PFSK-1 (cell line): Measurements from ENCODE around the gene MAST4.

Experiments used
- FOXP2 ChIP-seq: optimal IDR thresholded peaks from 2 replicates; pipeline ENCODE3; 2011; ENCODE audit warnings: borderline replicate concordance, control low read depth, inconsistent platforms; ENCODE audit not compliant: insufficient read depth; ENCODE audit errors: extremely low read length, extremely low read depth
- POLR2AphosphoS5 ChIP-seq: IDR thresholded peaks from 2 replicates; pipeline ENCODE4 v1.6.1; 2012; ENCODE audit warnings: low read depth, mild to moderate bottlenecking, control low read depth, low read length, moderate library complexity
- REST ChIP-seq, 2 experiments: IDR thresholded peaks; 2 replicates each; pipeline versions ENCODE4 v1.6.1 to v1.8.0; 2011 to 2012; ENCODE audit warnings: low read depth in 2 of 2, low read length in 2 of 2, control low read depth in 1 of 2, inconsistent platforms in 1 of 2, mild to moderate bottlenecking in 1 of 2, moderate library complexity in 1 of 2; ENCODE audit not compliant: insufficient read depth in 1 of 2
- SIN3A ChIP-seq: IDR thresholded peaks from 2 replicates; pipeline ENCODE4 v1.6.1; 2012; ENCODE audit warnings: mild to moderate bottlenecking, low read length, moderate library complexity, borderline replicate concordance; ENCODE audit not compliant: insufficient read depth
- TAF1 ChIP-seq: IDR thresholded peaks from 2 replicates; pipeline ENCODE4 v1.6.1; 2012; ENCODE audit warnings: low read length, control low read depth, borderline replicate concordance; ENCODE audit not compliant: insufficient read depth

Gene MAST4

GRCh38 chr5:67058998-67059743 lies 463.0 kb downstream of the MAST4 start:
- no peak for TF ChIP-seq FOXP2
- TF ChIP-seq REST (IDR thresholded peaks at IDR 0.05; ENCODE audit: insufficient read depth in 1 of 2, low read depth in 2 of 2, low read length in 2 of 2): no peak
- no peak for TF ChIP-seq POLR2AphosphoS5
- no peak for TF ChIP-seq TAF1
- TF ChIP-seq SIN3A: no peak

- TF ChIP-seq SIN3A (no peak), POLR2AphosphoS5 (no peak), FOXP2 (no peak), TAF1 (peak; percentile 22; the same call in 1 of the 2 replicates)
Measured at GRCh38 chr5:67059744-67060490, 463.7 kb downstream of the MAST4 start.

GRCh38 chr5:67061511-67061910 lies 465.3 kb downstream of the MAST4 start:
- TF ChIP-seq SIN3A (no peak), POLR2AphosphoS5 (no peak), TAF1 (no peak), FOXP2 (no peak), REST (IDR thresholded peaks at IDR 0.05; ENCODE audit: insufficient read depth in 1 of 2, low read depth in 2 of 2, low read length in 2 of 2) (no peak)

- TF ChIP-seq SIN3A (peak; percentile 26; the same call in 1 of the 2 replicates), TAF1 (no peak)
Measured at GRCh38 chr5:67063055-67063454, 466.9 kb downstream of the MAST4 start.

GRCh38 chr5:67063791-67064190 lies 467.6 kb downstream of the MAST4 start:
- TF ChIP-seq TAF1 (no peak), SIN3A (no peak), FOXP2 (no peak), POLR2AphosphoS5 (no peak), REST (IDR thresholded peaks at IDR 0.05; ENCODE audit: insufficient read depth in 1 of 2, low read depth in 2 of 2, low read length in 2 of 2) (no peak)

- TF ChIP-seq FOXP2: no peak
- no peak for TF ChIP-seq POLR2AphosphoS5
- no peak for TF ChIP-seq TAF1
- TF ChIP-seq REST (IDR thresholded peaks at IDR 0.05; ENCODE audit: insufficient read depth in 1 of 2, low read depth in 2 of 2, low read length in 2 of 2): no peak
Measured at GRCh38 chr5:67065237-67065636, 469.0 kb downstream of the MAST4 start.
